A549 (cell line): ENCODE data around the gene RPS6KA6. TPM values are rescaled to one million over a fixed set of nuclear protein-coding genes. Genes with fewer than 3 reads are reported as not detected.

Experiments used
- ATAC-seq, 2 experiments: fragments of 200-7000 bp in 1 of 2; fragments of >200 bp in 1 of 2; cut with Nextera tagmentation in 1 of 2; cut with Tn5 transposase in 1 of 2; 3 replicates each; pipeline versions ENCODE4 v1.8.0 to v1.9.1; 2018 to 2020; ENCODE audit warnings: mild to moderate bottlenecking in 1 of 2, moderate library complexity in 1 of 2
- CTCF ChIA-PET: fragments of 300-600 bp; sonication (Branson Sonifier 250); formaldehyde crosslinking; extraction: SDS; loops from one replicate; lab custom pipeline; 2021; ENCODE audit warnings: antibody characterized with exemption, inconsistent platforms; lab: Yijun Ruan, JAX
- POLR2A ChIA-PET: fragments of 350-600 bp; formaldehyde crosslinking; extraction: SDS; loops from one replicate; lab custom pipeline; 2021; ENCODE audit warnings: antibody characterized with exemption, inconsistent platforms; lab: Yijun Ruan, JAX
- DNase-seq, 2 experiments: peaks; one replicate each; pipeline versions ENCODE4 v3.0.0 to v3.0.0-alpha.2; 2011 to 2016; ENCODE audit warnings: low read depth in 1 of 2, low spot score in 1 of 2
- FAIRE-seq: peaks from 2 replicates; lab custom pipeline; 2011; peaks lifted over from hg19 to GRCh38; lab: Jason Lieb, UNC
- H3K27ac ChIP-seq, 2 experiments: fragments of >200 bp; sonication (Bioruptor Twin); formaldehyde crosslinking; 3 replicates each; pipeline ENCODE4 v1.5.1; 2016 to 2017
- H3K4me1 ChIP-seq: fragments of >200 bp; sonication (Bioruptor Twin); formaldehyde crosslinking; 3 replicates; pipeline ENCODE4 v1.6.1; 2016
- H3K4me2 ChIP-seq: fragments of >200 bp; sonication (Bioruptor Twin); formaldehyde crosslinking; 3 replicates; pipeline ENCODE4 v1.6.1; 2016
- H3K4me3 ChIP-seq: fragments of >200 bp; sonication (Bioruptor Twin); formaldehyde crosslinking; 3 replicates; pipeline ENCODE4 v1.5.1; 2016
- H3K9me3 ChIP-seq: fragments of >200 bp; sonication (Bioruptor Twin); formaldehyde crosslinking; 3 replicates; pipeline ENCODE4 v1.6.1; 2016
- BHLHE40 ChIP-seq: IDR thresholded peaks from 2 replicates; pipeline ENCODE4 v1.6.1; 2012; ENCODE audit warnings: low read depth, low read length, inconsistent platforms
- CBX2 ChIP-seq: fragments of 200-600 bp; sonication (generic); IDR thresholded peaks from 2 replicates; pipeline ENCODE4 v1.6.1; 2016; ENCODE audit warnings: low read depth, mild to moderate bottlenecking, borderline replicate concordance
- CBX8 ChIP-seq: fragments of 200-600 bp; sonication (generic); IDR thresholded peaks from 2 replicates; pipeline ENCODE4 v1.6.1; 2016
- EP300 ChIP-seq, 2 experiments: fragments of >200 bp; sonication (Bioruptor Twin); formaldehyde crosslinking; IDR thresholded peaks; 2 replicates in 1 of 2; 3 replicates in 1 of 2; pipeline ENCODE4 v1.6.1; 2016 to 2017
- FOSB ChIP-seq: fragments of 250-450 bp; sonication (Bioruptor Pico); IDR thresholded peaks from 2 replicates; pipeline ENCODE4 v1.5.0; 2020; ENCODE audit warnings: mild to moderate bottlenecking, moderate library complexity
- FOSL2 ChIP-seq, 2 experiments: fragments of 450-650 bp in 1 of 2; fragments of >200 bp in 1 of 2; sonication (Bioruptor Twin) in 1 of 2; formaldehyde crosslinking; IDR thresholded peaks; 2 replicates each; pipeline versions ENCODE4 v1.5.0 to v1.6.1; 2016 to 2020; ENCODE audit warnings: mild to moderate bottlenecking in 1 of 2, moderate library complexity in 1 of 2
- GATA3 ChIP-seq: IDR thresholded peaks from 2 replicates; pipeline ENCODE4 v1.6.1; 2012; ENCODE audit warnings: borderline replicate concordance
- JUNB ChIP-seq: fragments of >200 bp; sonication (Bioruptor Twin); formaldehyde crosslinking; IDR thresholded peaks from 2 replicates; pipeline ENCODE4 v1.6.1; 2016
- MAFK ChIP-seq: fragments of 450-650 bp; IDR thresholded peaks from 2 replicates; pipeline ENCODE4 v1.6.1; 2014; ENCODE audit not compliant: partially characterized antibody
- MAZ ChIP-seq: fragments of 150-350 bp; IDR thresholded peaks from 2 replicates; pipeline ENCODE4 v1.6.1; 2014; ENCODE audit warnings: antibody characterized with exemption, low read depth, low read length, borderline replicate concordance
- PHF8 ChIP-seq: fragments of 200-600 bp; sonication (generic); IDR thresholded peaks from 2 replicates; pipeline ENCODE4 v1.6.1; 2016; ENCODE audit warnings: low read depth, mild to moderate bottlenecking, antibody characterized with exemption, moderate library complexity, borderline replicate concordance
- RAD21 ChIP-seq, 2 experiments: fragments of >200 bp in 1 of 2; sonication (Bioruptor Twin) in 1 of 2; formaldehyde crosslinking in 1 of 2; IDR thresholded peaks in 1 of 2; conservative IDR thresholded peaks in 1 of 2; 2 replicates in 1 of 2; 3 replicates in 1 of 2; pipeline ENCODE4 v1.6.1; 2012 to 2018; ENCODE audit warnings: inconsistent platforms in 1 of 2
- RNF2 ChIP-seq: fragments of 200-600 bp; sonication (generic); IDR thresholded peaks from 2 replicates; pipeline ENCODE4 v1.6.1; 2016; ENCODE audit warnings: low read depth, mild to moderate bottlenecking, antibody characterized with exemption, moderate library complexity, borderline replicate concordance
- SMC3 ChIP-seq: fragments of >200 bp; sonication (Bioruptor Twin); formaldehyde crosslinking; IDR thresholded peaks from 3 replicates; pipeline ENCODE4 v1.6.1; 2018; ENCODE audit warnings: inconsistent platforms
- TFCP2L1 ChIP-seq: fragments of 250-450 bp; sonication (Bioruptor Pico); IDR thresholded peaks from 2 replicates; pipeline ENCODE4 v1.5.0; 2021; ENCODE audit warnings: mild to moderate bottlenecking
- WGBS: methylation state at CpG from one replicate; pipeline ENCODE4 v1.1.6; 2017; ENCODE audit errors: missing lambda C conversion rate; 5-methylcytosine and 5-hydroxymethylcytosine counted together
- polyA plus RNA-seq, 4 experiments: library from polyadenylated mRNA; depleted of rRNA in 3 of 4; stranded (reverse); fragments of >200 nt; fragmentation: RNase III in 1 of 4; extraction: RNeasy Plus Mini Kit Qiagen cat#74134 plus additional on column Dnase treatment in 1 of 4; gene quantifications; 2 replicates in 3 of 4; 3 replicates in 1 of 4; pipeline ENCODE4 v1.2.3, GENCODE V29; 2011 to 2017
- TF ChIP-seq, protein P1 (sequence below): fragments of 450-650 bp; IDR thresholded peaks from 2 replicates; pipeline ENCODE4 v1.6.1; 2014; ENCODE audit warnings: antibody characterized with exemption
- TF ChIP-seq, protein P2 (sequence below): fragments of >200 bp; sonication (Bioruptor Twin); formaldehyde crosslinking; IDR thresholded peaks from 3 replicates; pipeline ENCODE4 v1.6.1; 2016
- TF ChIP-seq, protein P3 (sequence below): fragments of 250-450 bp; sonication (Bioruptor Pico); IDR thresholded peaks from 2 replicates; pipeline ENCODE4 v1.5.0; 2020; ENCODE audit warnings: low read depth, mild to moderate bottlenecking, moderate library complexity
- TF ChIP-seq, protein P4 (sequence below): IDR thresholded peaks from 2 replicates; pipeline ENCODE4 v1.6.1; 2012
- TF ChIP-seq, protein P5 (sequence below): IDR thresholded peaks from 2 replicates; pipeline ENCODE4 v1.6.1; 2012; ENCODE audit warnings: low read depth, borderline replicate concordance

RPS6KA6 gene
- polyA plus RNA-seq, 2 of the 4 experiments (the other 2 are of a cell fraction): 4.6 to 11.3 TPM

DNA sequence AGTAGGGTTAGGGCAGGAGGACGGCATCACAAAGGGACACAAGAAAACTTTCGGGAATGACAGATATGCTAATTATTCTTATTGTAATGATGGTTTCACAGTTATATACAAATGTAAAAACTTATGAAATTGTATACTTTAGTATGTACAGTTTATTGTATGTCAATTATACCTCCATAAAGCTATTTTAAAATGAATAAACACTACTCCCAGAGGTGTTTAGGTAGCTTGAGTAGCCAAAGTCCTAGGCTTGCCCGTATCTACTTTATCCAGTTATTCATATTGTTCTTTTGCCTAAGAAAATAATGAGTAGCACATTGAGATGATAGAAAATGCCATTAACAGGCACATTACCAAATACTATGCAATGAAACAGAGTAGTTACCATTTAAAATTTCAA, 43.0 kb downstream of the RPS6KA6 start (continued):
- no peak for TF ChIP-seq SMC3

DNA sequence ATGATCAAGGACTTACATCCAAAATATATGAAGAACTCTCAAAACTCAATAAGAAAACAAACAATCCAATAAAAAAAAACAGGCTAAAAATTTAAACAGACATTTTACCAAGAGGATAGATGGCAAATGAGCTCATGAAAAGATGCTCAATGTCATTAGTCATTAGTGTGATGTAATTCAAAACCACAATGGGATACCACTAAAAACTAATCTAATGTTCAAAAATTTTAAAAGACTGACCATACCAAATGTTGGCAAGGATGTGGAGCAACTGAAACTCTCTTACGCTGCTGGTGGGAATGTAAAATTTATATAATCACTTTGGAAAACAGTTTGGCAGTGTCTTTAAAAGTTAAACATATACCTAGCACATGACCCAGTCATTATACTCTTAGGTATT, 43.7 kb downstream of the RPS6KA6 start:
- no peak overlapping the region for H3K4me2 ChIP-seq
- H3K4me1 ChIP-seq: no peaks in the 10 kb centered on the region
- no peak overlapping the region for H3K4me3 ChIP-seq
- POLR2A ChIA-PET: no interaction called here
- no peak for ATAC-seq
- FAIRE-seq: peak; percentile 97
- no peaks in the 10 kb centered on the region for H3K9me3 ChIP-seq
- CTCF ChIA-PET: interaction anchor here (1.6 kb wide), 1 partner anchor 98 kb away, joined by 5 read pairs; no protein-coding TSS in a partner anchor
- DNase-seq: no peak
- no peak for TF ChIP-seq GATA3
- TF ChIP-seq CBX2: no peak
- no peak for TF ChIP-seq MAFK
- TF ChIP-seq, protein P1, sequence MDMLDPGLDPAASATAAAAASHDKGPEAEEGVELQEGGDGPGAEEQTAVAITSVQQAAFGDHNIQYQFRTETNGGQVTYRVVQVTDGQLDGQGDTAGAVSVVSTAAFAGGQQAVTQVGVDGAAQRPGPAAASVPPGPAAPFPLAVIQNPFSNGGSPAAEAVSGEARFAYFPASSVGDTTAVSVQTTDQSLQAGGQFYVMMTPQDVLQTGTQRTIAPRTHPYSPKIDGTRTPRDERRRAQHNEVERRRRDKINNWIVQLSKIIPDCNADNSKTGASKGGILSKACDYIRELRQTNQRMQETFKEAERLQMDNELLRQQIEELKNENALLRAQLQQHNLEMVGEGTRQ: no peak
- no peak overlapping the region for H3K27ac ChIP-seq
- WGBS: 87% methylated on average over 1 of the region's 1 CpG

DNA sequence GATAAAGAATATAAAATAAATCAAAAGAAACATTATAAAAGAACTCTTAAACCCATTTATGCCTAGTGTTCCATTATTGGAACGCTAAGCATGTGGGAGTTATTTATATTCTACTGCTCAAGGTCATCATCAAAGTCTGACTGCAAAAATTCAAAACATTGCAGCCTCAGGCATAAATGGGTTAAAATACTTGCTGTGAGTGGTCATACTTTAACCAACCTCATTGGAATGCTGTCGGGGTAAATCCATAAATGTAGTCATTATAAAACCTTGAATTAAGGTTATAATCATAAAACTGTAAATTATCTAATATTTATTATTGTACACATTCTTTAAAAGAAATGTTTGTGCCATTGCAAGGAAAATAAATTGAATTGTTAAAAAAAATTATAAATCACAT, 55.0 kb downstream of the RPS6KA6 start:
- H3K4me1 ChIP-seq: peaks cover 3% of the 10 kb centered on the region; the same call in 1 of the 3 replicates
- H3K9me3 ChIP-seq: no peaks in the 10 kb centered on the region
- H3K27ac ChIP-seq: no peak overlapping the region
- no peak for ATAC-seq
- 33% methylated on average over 2 of the region's 2 CpGs for WGBS
- TF ChIP-seq SMC3 (no peak), RAD21 (conservative IDR thresholded peaks at IDR 0.05 in 1 of 2, IDR thresholded peaks at IDR 0.05 in 1 of 2) (no peak), TFCP2L1 (no peak), RNF2 (no peak), BHLHE40 (no peak), CBX8 (no peak), PHF8 (no peak), EP300 (IDR thresholded peaks at IDR 0.05) (no peak), FOSL2 (IDR thresholded peaks at IDR 0.05) (no peak), FOSL2 (CRISPR knock-in tag; IDR thresholded peaks at IDR 0.05) (no peak), JUNB (no peak), FOSB (CRISPR knock-in tag) (no peak), MAZ (no peak)
- TF ChIP-seq, protein P2, sequence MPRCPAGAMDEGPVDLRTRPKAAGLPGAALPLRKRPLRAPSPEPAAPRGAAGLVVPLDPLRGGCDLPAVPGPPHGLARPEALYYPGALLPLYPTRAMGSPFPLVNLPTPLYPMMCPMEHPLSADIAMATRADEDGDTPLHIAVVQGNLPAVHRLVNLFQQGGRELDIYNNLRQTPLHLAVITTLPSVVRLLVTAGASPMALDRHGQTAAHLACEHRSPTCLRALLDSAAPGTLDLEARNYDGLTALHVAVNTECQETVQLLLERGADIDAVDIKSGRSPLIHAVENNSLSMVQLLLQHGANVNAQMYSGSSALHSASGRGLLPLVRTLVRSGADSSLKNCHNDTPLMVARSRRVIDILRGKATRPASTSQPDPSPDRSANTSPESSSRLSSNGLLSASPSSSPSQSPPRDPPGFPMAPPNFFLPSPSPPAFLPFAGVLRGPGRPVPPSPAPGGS: no peak
- TF ChIP-seq, protein P3, sequence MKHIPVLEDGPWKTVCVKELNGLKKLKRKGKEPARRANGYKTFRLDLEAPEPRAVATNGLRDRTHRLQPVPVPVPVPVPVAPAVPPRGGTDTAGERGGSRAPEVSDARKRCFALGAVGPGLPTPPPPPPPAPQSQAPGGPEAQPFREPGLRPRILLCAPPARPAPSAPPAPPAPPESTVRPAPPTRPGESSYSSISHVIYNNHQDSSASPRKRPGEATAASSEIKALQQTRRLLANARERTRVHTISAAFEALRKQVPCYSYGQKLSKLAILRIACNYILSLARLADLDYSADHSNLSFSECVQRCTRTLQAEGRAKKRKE (CRISPR knock-in tag): no peak
- TF ChIP-seq, protein P1: no peak
- TF ChIP-seq, protein P4, sequence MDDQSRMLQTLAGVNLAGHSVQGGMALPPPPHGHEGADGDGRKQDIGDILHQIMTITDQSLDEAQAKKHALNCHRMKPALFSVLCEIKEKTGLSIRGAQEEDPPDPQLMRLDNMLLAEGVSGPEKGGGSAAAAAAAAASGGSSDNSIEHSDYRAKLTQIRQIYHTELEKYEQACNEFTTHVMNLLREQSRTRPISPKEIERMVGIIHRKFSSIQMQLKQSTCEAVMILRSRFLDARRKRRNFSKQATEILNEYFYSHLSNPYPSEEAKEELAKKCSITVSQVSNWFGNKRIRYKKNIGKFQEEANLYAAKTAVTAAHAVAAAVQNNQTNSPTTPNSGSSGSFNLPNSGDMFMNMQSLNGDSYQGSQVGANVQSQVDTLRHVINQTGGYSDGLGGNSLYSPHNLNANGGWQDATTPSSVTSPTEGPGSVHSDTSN: no peak
- TF ChIP-seq, protein P5, sequence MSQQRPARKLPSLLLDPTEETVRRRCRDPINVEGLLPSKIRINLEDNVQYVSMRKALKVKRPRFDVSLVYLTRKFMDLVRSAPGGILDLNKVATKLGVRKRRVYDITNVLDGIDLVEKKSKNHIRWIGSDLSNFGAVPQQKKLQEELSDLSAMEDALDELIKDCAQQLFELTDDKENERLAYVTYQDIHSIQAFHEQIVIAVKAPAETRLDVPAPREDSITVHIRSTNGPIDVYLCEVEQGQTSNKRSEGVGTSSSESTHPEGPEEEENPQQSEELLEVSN: no peak
- CTCF ChIA-PET: no interaction called here
- H3K4me2 ChIP-seq: no peak overlapping the region
- DNase-seq: no peak
- no peak overlapping the region for H3K4me3 ChIP-seq
- no peak for FAIRE-seq
- POLR2A ChIA-PET: no interaction called here
